Putamen (tissue), 1 donor: ENCODE results near the gene TSNAXIP1.
"Not testable (repeated sequence)": the region's sequence is repeated elsewhere in the genome, so short reads cannot be mapped to it uniquely, and the experiment has no call there.

Experiments
- DNase-seq: peaks from one replicate; pipeline ENCODE4 v3.0.0-alpha.2; 2016; ENCODE audit warnings: low spot score

Gene TSNAXIP1

DNA sequence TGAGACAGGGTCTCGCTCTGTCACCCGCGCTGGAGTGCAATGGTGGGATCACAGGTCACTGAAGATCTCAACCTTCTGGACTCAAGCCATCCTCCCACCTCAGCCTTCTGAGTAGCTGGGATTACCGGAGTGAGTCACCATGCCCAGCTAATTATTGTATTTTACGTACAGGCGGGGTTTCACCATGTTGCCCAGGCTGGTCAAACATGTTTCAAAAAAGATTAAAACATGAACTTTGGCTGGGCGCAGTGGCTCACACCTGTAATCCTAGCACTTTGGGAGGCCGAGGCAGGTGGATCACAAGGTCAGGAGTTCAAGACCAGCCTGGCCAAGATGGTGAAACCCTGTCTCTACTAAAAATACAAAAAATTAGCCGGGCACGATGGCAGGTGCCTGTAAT is 30.5 kb downstream of the TSNAXIP1 start:
- not testable (repeated sequence) for DNase-seq

DNA sequence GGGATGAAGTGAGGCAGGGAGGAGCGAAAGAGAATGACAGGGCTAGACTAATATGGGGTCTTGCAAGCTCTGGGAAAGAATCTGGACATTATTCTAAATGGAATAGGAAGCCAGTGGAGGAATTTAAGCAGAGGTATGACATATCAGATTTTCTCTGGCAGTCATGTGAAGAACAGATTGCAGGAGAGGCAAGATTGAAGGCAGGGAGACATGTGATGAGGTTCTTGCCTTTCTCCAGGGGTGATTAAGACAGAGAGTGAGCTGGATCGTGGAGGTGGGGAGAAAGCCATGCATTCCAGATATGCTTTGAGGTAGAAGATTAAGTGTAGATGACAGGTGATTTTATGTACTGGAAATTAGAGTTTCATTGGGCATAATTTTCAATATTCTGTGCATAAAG is 31.1 kb downstream of the TSNAXIP1 start:
- DNase-seq, result no peak

DNA sequence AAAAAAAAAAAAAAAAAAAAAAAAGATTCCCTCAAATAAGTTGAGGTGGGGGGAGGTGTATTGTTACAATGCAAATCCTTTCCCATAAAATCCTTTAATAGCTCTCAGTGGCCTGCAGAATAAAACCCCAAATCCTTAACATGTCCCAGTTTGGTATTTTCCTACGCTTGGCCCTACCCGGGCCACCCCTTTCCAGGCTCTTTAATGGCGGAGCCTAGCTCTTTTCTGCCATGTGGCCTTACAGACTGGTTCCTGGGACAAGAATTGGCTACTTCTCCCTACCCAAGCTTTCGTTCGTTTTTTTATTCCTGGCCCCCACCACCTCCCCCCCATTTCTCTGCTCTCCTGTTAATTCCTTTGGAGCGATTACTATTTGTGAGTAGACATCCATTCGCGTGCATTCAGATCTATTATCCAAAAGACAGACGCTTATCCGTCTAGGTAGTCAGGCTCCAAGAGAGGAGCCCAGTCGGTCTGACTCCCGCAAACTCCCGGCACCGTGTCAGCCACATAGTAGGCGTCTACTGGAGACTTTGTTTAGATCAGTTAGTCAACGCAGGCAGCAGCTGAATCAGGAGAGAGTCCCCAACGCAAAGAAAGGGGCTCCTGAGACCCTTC is 34.6 kb downstream of the TSNAXIP1 start:
- DNase-seq, result no peak

DNA sequence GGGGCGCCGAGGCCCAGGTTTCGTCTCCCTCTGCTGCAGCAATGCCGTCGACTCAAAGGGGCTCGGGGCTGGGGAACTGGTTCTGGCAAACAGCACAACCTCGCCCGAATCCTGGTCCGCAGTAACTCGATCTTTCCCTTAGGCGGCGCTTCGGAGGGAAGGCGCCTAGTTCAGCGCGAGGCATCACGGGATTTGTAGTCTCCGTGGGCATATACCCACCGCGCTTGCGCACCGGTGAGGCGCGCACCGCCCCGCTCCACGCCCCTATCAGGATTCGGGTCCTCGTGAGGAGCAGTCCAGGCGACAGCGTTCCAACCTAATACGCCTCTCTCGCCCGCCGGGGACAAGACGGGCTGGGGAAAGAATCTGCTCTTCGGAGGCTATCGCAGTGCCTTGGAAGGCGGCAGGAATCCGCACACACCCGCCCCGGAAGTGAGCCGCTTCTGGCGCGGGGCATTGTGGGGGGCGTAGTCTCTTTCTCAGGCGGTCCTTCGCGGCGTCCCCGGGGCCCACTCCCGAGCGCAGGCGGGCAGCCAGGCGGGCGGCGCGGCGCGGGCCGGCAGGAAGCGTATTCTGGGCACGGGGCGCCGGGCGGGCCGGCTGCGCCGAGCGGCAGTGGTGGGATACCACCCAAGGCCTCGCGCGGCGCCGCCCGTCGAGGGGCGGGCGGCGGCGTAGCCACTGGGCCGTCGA is 35.3 kb downstream of the TSNAXIP1 start, which contains the start of gene THAP11:
THAP11 (plus strand) TSS at position 505 of the 693 bp plus-strand sequence. CDS start 235 bp downstream, outside the sequence.
- DNase-seq, result peak; percentile 95

DNA sequence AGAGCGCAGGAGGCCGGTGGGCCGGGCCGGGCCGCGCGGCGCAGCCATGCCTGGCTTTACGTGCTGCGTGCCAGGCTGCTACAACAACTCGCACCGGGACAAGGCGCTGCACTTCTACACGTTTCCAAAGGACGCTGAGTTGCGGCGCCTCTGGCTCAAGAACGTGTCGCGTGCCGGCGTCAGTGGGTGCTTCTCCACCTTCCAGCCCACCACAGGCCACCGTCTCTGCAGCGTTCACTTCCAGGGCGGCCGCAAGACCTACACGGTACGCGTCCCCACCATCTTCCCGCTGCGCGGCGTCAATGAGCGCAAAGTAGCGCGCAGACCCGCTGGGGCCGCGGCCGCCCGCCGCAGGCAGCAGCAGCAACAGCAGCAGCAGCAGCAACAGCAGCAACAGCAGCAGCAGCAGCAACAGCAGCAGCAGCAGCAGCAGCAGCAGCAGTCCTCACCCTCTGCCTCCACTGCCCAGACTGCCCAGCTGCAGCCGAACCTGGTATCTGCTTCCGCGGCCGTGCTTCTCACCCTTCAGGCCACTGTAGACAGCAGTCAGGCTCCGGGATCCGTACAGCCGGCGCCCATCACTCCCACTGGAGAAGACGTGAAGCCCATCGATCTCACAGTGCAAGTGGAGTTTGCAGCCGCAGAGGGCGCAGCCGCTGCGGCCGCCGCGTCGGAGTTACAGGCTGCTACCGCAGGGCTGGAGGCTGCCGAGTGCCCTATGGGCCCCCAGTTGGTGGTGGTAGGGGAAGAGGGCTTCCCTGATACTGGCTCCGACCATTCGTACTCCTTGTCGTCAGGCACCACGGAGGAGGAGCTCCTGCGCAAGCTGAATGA is 36.0 kb downstream of the TSNAXIP1 start:
- peak; percentile 69 for DNase-seq

DNA sequence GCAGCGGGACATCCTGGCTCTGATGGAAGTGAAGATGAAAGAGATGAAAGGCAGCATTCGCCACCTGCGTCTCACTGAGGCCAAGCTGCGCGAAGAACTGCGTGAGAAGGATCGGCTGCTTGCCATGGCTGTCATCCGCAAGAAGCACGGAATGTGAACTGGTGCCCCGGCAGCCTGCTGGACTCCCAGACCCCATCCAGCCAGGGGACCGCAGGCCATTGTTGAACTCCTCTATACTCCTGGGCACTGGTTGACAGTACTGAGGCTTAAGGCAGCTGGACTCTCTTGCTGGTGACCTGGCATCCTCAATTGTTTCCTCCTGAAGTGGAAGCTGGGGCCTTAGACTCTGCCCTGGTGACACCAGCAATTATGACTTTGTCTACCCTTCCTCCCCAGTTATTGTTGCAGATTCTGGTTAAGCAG is 36.7 kb downstream of the TSNAXIP1 start:
- no peak for DNase-seq

DNA sequence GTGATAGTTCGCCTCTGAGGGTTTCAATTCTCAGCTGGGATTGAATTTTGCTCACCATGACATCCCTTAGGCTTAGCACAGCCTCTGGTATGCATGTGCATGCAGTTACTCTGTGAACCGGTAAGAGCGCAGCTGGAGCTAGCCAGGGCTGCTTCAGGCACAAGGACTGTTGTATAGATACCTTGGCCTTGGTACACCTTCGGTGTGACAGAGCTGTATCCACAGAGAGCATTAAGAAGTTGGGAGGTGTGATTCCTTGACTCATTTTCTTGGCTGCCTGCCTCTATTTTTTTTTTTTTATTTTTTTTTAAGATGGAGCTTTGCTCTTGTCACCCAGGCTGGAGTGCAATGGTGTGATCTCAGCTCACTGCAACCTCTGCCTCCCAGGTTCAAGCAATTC is 37.8 kb downstream of the TSNAXIP1 start:
- DNase-seq, result no peak

DNA sequence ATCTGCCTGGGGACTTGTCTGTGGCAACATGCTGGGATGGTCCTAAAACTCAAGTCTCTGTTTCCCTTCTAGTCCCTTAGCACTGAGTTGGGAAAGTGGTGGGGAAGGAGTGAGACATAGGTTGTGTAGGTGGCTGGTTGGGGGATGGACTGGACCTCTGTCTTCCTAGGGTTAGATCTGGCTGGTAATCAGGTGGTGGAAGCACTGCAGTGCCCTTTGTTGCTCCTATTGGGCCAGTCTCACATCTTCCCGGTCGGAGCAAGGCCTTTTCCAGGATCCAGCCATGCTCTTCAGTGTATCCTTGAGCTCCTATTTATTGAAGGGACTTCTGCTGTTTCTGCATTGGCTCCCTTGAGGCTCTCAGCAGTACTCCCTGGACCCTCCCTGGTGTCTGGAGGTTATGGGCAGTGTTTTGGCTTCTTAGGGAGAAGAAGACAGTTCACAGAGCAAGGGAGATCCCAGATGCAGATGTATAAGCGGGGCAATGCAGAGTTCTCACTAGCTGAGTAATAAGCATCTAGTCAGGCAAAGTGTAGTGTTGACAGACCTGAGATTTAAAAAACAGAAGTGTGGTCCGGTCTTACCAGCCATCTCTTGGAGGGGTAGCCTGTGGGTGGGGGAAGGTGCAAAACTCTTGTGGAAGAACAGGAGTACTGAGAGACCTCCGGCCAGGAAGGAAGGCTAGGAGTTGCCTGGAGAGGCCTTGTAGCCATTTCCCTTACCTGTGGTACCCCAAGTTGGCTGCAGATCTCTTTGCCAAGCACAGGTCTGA is 38.8 kb downstream of the TSNAXIP1 start:
- DNase-seq, result no peak

DNA sequence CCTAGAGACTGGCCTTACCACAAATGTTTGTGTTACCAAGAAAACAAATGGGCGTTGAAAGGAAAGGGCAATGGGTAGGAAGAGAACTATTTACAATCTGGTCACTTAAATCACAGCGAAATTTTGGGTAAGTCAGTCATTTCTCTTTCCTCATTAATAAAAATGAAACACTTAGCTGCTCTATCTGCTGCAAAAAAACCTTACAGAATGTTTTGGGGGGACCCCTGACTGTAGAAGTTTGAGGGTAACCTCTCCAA is 39.3 kb downstream of the TSNAXIP1 start:
- no peak for DNase-seq

DNA sequence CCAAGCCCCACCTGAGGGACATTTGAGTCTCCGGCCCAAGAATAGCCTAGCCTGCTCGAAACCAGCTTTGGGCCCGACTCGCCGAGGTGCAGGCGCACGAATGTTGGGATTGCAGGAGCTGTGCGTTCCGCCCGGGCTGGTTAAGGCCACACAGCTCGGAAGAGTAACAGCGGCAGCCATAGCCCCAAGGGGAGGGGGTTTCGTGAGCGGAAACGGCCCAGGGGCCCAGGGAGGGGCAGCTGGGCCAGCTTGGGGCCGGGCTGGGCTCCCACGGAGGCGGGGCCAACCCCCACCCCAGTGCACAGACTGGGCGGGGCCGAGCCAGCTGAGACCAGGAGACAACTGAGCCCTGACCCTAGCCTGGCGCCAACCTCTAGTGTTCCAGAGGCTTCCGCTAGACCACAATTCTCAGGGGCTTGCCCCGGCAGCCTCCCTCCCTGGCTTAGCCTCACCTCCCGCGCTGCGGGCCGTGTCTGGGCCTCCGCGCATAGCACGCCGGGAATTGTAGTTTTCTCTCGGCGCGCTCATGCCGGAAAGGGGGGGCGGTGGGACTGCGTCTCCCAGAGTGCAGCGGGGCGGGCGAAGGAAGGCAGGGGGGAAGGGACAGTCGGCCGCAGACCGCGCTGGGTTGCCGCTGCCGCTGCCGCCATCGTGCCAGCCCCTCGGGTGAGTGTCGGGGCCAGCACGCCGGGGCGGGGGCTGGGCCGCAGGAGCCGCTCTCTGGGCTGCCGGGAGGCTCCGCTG is 39.8 kb downstream of the TSNAXIP1 start, which contains the start of gene NUTF2:
NUTF2 (plus strand) TSS at position 614 of the 744 bp plus-strand sequence. CDS start 18,198 bp downstream, outside the sequence.
- peak; percentile 95 for DNase-seq

DNA sequence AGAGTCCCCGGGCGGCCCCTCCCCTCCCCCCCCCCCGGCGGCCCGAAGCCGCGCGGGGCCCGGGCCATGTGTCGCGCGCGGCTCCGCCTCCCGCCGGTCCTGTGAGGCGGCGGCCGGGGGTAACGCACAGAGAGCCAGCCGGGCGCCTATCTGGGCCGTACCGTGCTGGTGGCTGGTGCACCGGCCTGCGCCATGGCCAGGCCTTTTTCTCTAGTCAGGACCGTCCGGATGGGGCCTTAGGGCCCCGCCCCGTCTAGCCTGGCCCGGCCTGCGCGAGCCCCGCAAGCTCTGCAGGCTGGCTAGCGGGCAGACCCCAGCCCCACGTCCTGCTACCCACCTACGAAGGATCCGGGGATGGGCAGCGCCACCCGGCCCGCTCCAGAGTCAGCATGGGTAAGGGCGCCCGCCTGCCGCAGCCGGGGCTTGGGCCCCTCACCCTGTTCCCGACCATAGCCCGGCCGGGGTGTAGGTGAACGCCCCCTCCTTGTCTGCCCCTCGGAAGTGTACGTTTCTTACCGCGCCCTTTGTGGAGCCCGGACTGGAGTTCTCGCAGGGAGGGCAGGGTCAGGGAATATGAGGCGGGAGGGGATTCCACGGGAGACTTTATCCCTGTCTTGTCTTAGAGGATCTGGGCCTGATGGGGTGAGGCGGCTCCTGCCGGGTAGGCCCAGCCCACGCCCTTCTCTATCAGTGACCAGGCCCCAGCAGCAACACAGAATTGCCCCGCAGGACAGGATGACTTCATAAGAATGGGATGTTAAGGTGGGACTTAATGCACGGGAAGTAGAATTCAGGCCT is 40.6 kb downstream of the TSNAXIP1 start, which contains the start of gene CENPT:
CENPT (minus strand) TSS at position 630 of the 798 bp plus-strand sequence. CDS start 13,834 bp downstream, outside the sequence.
- DNase-seq, result no peak

DNA sequence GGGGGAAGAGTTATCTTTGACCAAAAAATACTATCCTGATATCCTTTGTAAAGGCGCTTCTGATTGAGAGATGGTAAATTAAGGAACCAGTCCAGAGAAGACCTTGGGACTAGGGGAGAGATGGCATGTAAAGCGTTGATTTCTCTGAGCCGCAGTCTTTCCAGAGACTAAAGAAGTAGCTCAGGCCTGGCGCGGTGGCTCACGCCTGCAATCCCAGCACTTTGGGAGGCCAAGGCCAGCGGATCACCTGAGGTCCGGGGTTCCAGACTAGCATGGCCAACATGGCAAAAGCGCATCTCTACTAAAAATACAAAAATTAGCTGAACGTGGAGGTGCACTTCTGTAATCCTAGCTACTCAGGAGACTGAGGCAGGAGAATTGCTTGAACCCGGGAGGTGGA is 41.4 kb downstream of the TSNAXIP1 start:
- no peak for DNase-seq

DNA sequence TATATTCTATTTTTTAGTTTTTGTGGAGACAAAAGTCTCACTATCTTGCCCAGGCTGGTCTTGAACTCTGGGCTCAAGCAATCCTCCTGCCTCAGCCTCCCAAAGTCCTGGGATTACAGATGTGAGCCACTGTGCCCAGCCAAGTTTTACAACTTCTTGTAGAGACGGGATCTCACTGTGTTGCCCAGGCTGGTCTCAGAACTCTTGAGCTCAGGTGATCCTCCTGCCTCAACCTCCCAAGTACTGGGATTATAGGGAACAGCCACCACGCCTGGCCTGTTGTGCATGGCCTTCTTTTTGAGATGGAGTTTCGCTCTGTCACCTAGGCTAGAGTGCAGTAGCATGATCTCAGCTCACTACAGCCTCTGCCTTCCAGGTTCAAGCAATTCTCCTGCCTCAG is 47.0 kb downstream of the TSNAXIP1 start:
- DNase-seq, result no peak

DNA sequence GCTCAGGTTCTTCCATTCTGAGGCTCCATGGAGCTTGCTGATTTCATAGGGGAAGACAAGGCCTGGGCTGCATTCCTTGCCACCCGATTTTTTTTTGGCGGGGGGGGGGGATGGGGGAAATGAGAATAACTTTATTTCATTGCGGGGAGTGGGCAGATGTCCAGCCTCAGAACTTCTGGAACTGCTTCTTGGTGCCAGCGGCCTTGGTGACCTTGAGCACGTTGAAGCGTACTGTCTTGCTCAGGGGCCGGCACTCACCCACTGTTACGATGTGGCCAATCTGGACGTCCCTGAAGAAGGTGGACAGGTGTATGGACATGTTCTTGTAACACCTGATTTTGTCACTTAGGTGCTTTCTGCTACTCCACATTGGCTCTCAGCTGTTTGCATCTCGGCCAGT is 49.1 kb downstream of the TSNAXIP1 start:
- no peak for DNase-seq

DNA sequence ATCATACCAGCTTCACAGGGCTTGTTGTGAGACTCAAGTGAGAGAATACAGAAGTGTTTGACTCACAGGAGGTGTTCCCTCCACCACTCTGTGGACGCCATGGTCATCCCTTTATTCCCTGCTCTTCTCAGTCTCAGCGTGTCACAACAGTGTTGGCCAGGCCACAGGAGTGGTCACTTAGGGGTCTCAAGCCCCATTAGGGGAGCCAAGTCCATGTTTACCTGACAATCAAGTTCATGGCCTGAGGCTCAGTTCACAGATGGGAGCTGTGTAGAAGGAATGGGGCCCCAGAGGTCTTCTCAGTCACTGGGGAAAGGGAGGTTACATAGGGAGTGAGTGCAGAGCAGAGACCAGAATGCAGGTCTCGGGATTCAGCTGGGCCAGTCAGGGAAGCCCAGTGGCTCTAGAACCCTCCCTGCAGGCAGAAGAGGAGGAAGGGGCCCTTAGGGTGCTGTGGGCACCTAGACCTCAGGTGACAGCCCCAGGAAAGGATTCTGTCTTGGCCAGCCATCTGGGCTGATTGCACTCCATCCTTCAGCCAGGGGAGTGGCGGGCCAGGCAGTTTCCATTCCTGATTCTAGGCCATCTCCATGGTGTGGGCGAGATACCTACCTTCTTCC is 50.3 kb downstream of the TSNAXIP1 start:
- DNase-seq, result no peak

DNA sequence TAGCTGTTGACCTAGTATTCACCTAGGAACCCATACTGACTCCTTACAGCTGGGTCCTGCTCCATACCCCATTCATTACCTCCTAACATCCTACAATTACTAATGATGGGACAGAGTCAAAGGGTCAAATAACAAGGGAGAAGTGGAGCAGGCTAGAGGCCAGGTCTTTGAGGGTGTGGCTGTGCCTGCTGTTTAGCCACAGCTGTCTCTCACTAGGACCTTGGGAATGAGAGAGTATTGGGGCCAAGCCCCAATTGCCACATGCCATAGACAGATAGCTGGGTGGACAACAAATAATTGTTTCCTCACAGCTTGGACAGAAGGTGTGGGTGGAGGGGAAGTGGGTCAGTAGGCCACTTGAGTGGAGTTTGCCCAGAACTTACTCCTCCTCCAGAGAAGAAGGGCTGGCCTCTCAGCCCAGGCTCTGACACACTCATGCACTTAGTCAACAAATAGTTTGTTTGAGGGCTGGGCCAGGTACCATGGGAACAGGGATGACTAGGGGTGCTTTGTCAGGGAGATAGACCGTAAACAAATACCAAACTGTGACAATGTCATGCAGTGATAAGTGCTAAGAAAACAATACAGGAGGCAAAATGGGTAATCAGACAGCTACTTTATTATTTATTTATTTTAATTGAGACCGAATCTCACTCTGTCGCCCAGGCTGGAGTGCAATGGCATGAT is 51.0 kb downstream of the TSNAXIP1 start:
- DNase-seq, result no peak

DNA sequence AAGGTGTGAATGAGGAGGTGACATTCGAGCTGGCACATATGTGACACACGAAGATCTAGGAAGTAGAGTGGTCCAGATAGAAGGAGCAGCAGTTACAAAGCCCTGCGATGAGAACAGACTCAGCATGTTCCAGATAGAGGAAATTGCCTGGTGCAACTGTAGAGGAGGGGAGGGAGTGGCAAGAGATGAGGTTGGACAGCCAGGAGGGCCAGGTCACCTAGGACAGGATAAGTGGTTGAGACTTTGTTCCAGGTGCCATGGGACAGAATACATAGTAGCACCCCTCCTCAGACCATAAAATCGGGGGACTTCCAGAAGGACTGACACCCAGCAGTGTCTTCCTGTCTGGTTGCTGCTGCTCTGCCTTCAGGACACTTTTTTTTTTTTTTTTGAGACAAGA is 51.8 kb downstream of the TSNAXIP1 start:
- no peak for DNase-seq

DNA sequence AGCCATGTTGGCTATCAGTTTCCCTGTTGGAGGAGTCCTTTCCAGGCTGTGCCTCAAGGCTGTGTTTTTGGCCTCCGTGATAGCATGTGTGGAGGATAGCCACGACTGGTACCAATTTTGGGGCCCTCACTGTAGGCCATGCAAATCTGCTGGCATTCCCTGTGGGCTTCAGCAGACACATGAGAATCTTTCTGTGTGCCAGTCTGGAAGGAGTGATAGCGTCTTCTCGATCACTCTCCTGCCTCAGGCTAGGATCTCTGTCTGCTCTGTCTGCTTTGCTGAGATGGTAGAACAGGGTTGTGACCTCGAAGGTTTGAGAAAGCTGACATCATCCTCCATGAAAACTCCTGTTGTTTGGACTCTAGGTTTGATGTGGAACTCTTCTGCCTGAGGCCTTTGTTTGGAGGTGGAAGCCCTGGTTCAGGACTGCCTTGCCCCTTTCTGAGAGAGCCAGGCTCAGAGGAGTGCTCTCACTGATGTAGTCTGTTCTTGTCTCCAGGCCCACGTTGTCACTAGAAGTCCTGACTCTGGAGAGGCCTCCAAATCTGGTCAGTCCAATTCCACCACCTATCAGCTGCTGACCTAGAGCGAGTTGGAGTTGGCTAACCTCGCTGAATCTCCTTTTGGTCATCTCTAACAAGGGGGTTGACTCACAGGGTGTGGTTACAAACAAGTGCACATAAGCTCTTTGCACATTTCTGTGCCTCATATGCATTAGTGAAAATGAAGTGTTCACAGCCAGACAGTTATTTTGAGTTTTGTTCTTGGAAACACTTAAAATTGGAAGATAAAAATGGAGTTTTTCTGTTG is 54.1 kb downstream of the TSNAXIP1 start:
- DNase-seq, result no peak

DNA sequence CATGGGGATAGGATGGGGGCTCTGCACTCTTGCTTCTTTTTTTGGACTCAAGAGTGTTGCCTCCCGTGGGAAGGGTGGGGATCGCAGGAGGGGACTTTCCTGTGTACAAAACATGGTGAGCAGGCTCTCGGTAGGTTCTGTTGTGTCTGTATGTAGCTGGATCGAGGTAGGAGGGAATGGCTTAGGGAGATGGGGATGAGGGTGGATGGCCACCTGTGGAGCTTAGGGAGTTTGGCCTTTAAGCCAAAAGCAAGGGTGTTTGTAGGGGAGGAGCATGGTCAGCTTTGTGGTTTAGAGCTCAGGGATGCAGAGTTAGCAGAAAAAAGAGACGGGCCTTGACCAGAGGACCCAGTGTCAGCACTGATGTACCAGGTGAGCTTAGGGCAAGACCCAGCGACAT is 55.2 kb downstream of the TSNAXIP1 start:
- no peak for DNase-seq
